Measurements from ENCODE around the gene LGR4. TPM values are rescaled to one million over a fixed set of nuclear protein-coding genes. Genes with fewer than 3 reads are reported as not detected.
"Not testable (repeated sequence)": the region's sequence is repeated elsewhere in the genome, so short reads cannot be mapped to it uniquely, and the experiment has no call there.

The LGR4 gene
- total RNA-seq, 2 experiments from 2014 or later: 0.19 to 0.21 TPM

- ATAC-seq (no peak), DNase-seq (no peak)
- H3K9me3 Mint-ChIP-seq (ENCODE audit: low read depth): no peaks in the 10 kb centered on the region
- peaks cover 2% of the 10 kb centered on the region for H3K4me1 Mint-ChIP-seq
- H3K27me3 Mint-ChIP-seq: no peaks in the 10 kb centered on the region
- ChIA-PET POLR2A (no interaction called here), CTCF (no interaction called here)
- no peak overlapping the region for H3K4me3 Mint-ChIP-seq
- intact Hi-C loops (cut with DNase I, micrococcal nuclease): no loop called here
- H3K36me3 Mint-ChIP-seq (ENCODE audit: low read depth): peaks cover 9% of the 10 kb centered on the region
- no peak overlapping the region for H3K27ac Mint-ChIP-seq
Measured at GRCh38 chr11:27350511-27350910, 122.1 kb downstream of the LGR4 start.

GRCh38 chr11:27349919-27350318 is 122.7 kb downstream of the LGR4 start:
- Mint-ChIP-seq H3K4me1 (peaks cover 2% of the 10 kb centered on the region), H3K9me3 (ENCODE audit: low read depth) (no peaks in the 10 kb centered on the region)
- POLR2A ChIA-PET: no interaction called here

GRCh38 chr11:27348340-27348873 is 124.2 kb downstream of the LGR4 start:
- Mint-ChIP-seq H3K4me3 (no peak overlapping the region), H3K4me1 (no peaks in the 10 kb centered on the region), H3K9me3 (ENCODE audit: low read depth) (no peaks in the 10 kb centered on the region), H3K27me3 (no peaks in the 10 kb centered on the region), H3K27ac (no peak overlapping the region), H3K36me3 (ENCODE audit: low read depth) (peaks cover 10% of the 10 kb centered on the region)
- intact Hi-C loops (cut with DNase I, micrococcal nuclease): no loop called here
- ChIA-PET POLR2A (no interaction called here), CTCF (interaction anchor here (0.7 kb wide), 1 partner anchor 11 kb away, joined by 3 read pairs; no protein-coding TSS in a partner anchor)
- DNase-seq (no peak), ATAC-seq (no peak)

More at GRCh38 chr11:27349919-27350318, 122.7 kb downstream of the LGR4 start:
- Mint-ChIP-seq H3K27ac (no peak overlapping the region), H3K36me3 (ENCODE audit: low read depth) (peaks cover 10% of the 10 kb centered on the region), H3K27me3 (no peaks in the 10 kb centered on the region), H3K4me3 (no peak overlapping the region)
- ATAC-seq (no peak), DNase-seq (no peak)
- intact Hi-C loops (cut with DNase I, micrococcal nuclease): no loop called here
- CTCF ChIA-PET: no interaction called here

GRCh38 chr11:27347359-27348339 is 124.9 kb downstream of the LGR4 start:
- no peak for ATAC-seq
- Mint-ChIP-seq H3K36me3 (ENCODE audit: low read depth) (peaks cover 10% of the 10 kb centered on the region), H3K27me3 (no peaks in the 10 kb centered on the region), H3K27ac (no peak overlapping the region), H3K4me3 (no peak overlapping the region), H3K9me3 (ENCODE audit: low read depth) (no peaks in the 10 kb centered on the region), H3K4me1 (no peaks in the 10 kb centered on the region)
- ChIA-PET CTCF (interaction anchor here (0.7 kb wide), 2 partner anchors 12 to 233 kb away, joined by 3 read pairs; no protein-coding TSS in a partner anchor), POLR2A (no interaction called here)
- intact Hi-C loops (cut with DNase I, micrococcal nuclease): no loop called here
- DNase-seq: no peak

GRCh38 chr11:27339941-27340340 is 132.6 kb downstream of the LGR4 start:
- ATAC-seq: no peak
- ChIA-PET CTCF (no interaction called here), POLR2A (no interaction called here)
- Mint-ChIP-seq H3K27me3 (no peaks in the 10 kb centered on the region), H3K9me3 (ENCODE audit: low read depth) (no peaks in the 10 kb centered on the region), H3K36me3 (ENCODE audit: low read depth) (peaks cover under 1% of the 10 kb centered on the region), H3K27ac (no peak overlapping the region), H3K4me1 (no peaks in the 10 kb centered on the region), H3K4me3 (no peak overlapping the region)
- no peak for DNase-seq
- intact Hi-C loops (cut with DNase I, micrococcal nuclease): no loop called here

- H3K36me3 Mint-ChIP-seq (ENCODE audit: low read depth); H3K9me3 Mint-ChIP-seq (ENCODE audit: low read depth); ATAC-seq; H3K27me3 Mint-ChIP-seq; DNase-seq; H3K4me1 Mint-ChIP-seq; H3K27ac Mint-ChIP-seq; H3K4me3 Mint-ChIP-seq; intact Hi-C loops (cut with DNase I, micrococcal nuclease); POLR2A ChIA-PET: not testable (repeated sequence)
- CTCF ChIA-PET: interaction anchor here (0.9 kb wide), 1 partner anchor 144 kb away, joined by 4 read pairs; no protein-coding TSS in a partner anchor
Measured at GRCh38 chr11:27334764-27335163, 137.8 kb downstream of the LGR4 start.

- intact Hi-C loops (cut with DNase I, micrococcal nuclease): no loop called here
- no peak overlapping the region for H3K27ac Mint-ChIP-seq
- no peak for DNase-seq
- H3K9me3 Mint-ChIP-seq (ENCODE audit: low read depth): no peaks in the 10 kb centered on the region
- CTCF ChIA-PET: no interaction called here
- peaks cover 2% of the 10 kb centered on the region for H3K36me3 Mint-ChIP-seq (ENCODE audit: low read depth)
- POLR2A ChIA-PET: no interaction called here
- no peak overlapping the region for H3K4me3 Mint-ChIP-seq
- no peaks in the 10 kb centered on the region for H3K27me3 Mint-ChIP-seq
- ATAC-seq: no peak
- no peaks in the 10 kb centered on the region for H3K4me1 Mint-ChIP-seq
Measured at GRCh38 chr11:27331981-27332380, 140.6 kb downstream of the LGR4 start.

GRCh38 chr11:27330633-27331270 is 141.8 kb downstream of the LGR4 start:
- DNase-seq (no peak), ATAC-seq (no peak)
- no peaks in the 10 kb centered on the region for H3K27me3 Mint-ChIP-seq
- POLR2A ChIA-PET: no interaction called here
- CTCF ChIA-PET: no interaction called here
- intact Hi-C loops (cut with DNase I, micrococcal nuclease): no loop called here
- no peaks in the 10 kb centered on the region for H3K9me3 Mint-ChIP-seq (ENCODE audit: low read depth)
- H3K27ac Mint-ChIP-seq: no peak overlapping the region
- H3K4me3 Mint-ChIP-seq: no peak overlapping the region
- peaks cover 2% of the 10 kb centered on the region for H3K36me3 Mint-ChIP-seq (ENCODE audit: low read depth)
- H3K4me1 Mint-ChIP-seq: no peaks in the 10 kb centered on the region

GRCh38 chr11:27329867-27330632 is 142.5 kb downstream of the LGR4 start:
- Mint-ChIP-seq H3K27me3 (no peaks in the 10 kb centered on the region), H3K4me3 (no peak overlapping the region), H3K9me3 (ENCODE audit: low read depth) (no peaks in the 10 kb centered on the region), H3K4me1 (no peaks in the 10 kb centered on the region), H3K27ac (no peak overlapping the region), H3K36me3 (ENCODE audit: low read depth) (peaks cover 2% of the 10 kb centered on the region)
- ChIA-PET CTCF (no interaction called here), POLR2A (no interaction called here)
- intact Hi-C loops (cut with DNase I, micrococcal nuclease): no loop called here
- ATAC-seq (no peak), DNase-seq (no peak)

GRCh38 chr11:27328614-27329013 is 144.0 kb downstream of the LGR4 start:
- Mint-ChIP-seq H3K4me1 (no peaks in the 10 kb centered on the region), H3K9me3 (ENCODE audit: low read depth) (no peaks in the 10 kb centered on the region), H3K27me3 (no peaks in the 10 kb centered on the region), H3K4me3 (no peak overlapping the region), H3K36me3 (ENCODE audit: low read depth) (peaks cover 2% of the 10 kb centered on the region), H3K27ac (no peak overlapping the region)
- DNase-seq: no peak
- CTCF ChIA-PET: interaction anchor here (0.6 kb wide), 1 partner anchor 29 kb away, joined by 3 read pairs; no protein-coding TSS in a partner anchor
- intact Hi-C loops (cut with DNase I, micrococcal nuclease): no loop called here
- no peak for ATAC-seq
- POLR2A ChIA-PET: no interaction called here

- H3K4me1 Mint-ChIP-seq; intact Hi-C loops (cut with DNase I, micrococcal nuclease); CTCF ChIA-PET; DNase-seq; H3K27me3 Mint-ChIP-seq; H3K9me3 Mint-ChIP-seq (ENCODE audit: low read depth); POLR2A ChIA-PET; H3K4me3 Mint-ChIP-seq; H3K36me3 Mint-ChIP-seq (ENCODE audit: low read depth); ATAC-seq; H3K27ac Mint-ChIP-seq: not testable (repeated sequence)
Measured at GRCh38 chr11:27327064-27327463, 145.5 kb downstream of the LGR4 start.
